Coronary artery (tissue), 2 donors: ENCODE data around the gene GCNT2.

Experiments
- DNase-seq: peaks from one replicate; pipeline ENCODE4 v3.0.0-alpha.2; 2017; ENCODE audit warnings: low spot score
- H3K27ac ChIP-seq, 2 donors: fragments of 200-600 bp; sonication (generic); one replicate each; pipeline ENCODE4 v1.5.1; 2016 to 2019
- H3K4me3 ChIP-seq: fragments of 200-600 bp; sonication (generic); 2 replicates; pipeline ENCODE4 v1.5.1; 2016; ENCODE audit warnings: mild to moderate bottlenecking, moderate library complexity
- CTCF ChIP-seq: fragments of 200-600 bp; sonication (generic); IDR thresholded peaks from one replicate; pipeline ENCODE4 v1.5.1; 2019; ENCODE audit warnings: antibody characterized with exemption

Gene GCNT2

GRCh38 chr6:10556992-10557391 is 35.8 kb downstream of the GCNT2 start:
- no peak for DNase-seq
- no peak for TF ChIP-seq CTCF
- H3K4me3 ChIP-seq = no peak overlapping the region
- no peak overlapping the region for H3K27ac ChIP-seq

GRCh38 chr6:10557913-10558312 is 36.8 kb downstream of the GCNT2 start:
- H3K27ac ChIP-seq = no peak overlapping the region
- no peak for TF ChIP-seq CTCF
- no peak for DNase-seq
- no peak overlapping the region for H3K4me3 ChIP-seq

- H3K4me3 ChIP-seq = no peak overlapping the region
Observed at GRCh38 chr6:10558565-10558964, 37.4 kb downstream of the GCNT2 start.

GRCh38 chr6:10559522-10560152 is 38.5 kb downstream of the GCNT2 start:
- Histone ChIP-seq H3K27ac (no peak overlapping the region), H3K4me3 (no peak overlapping the region)
- no peak for TF ChIP-seq CTCF
- DNase-seq = no peak

More at GRCh38 chr6:10558565-10558964, 37.4 kb downstream of the GCNT2 start:
- TF ChIP-seq CTCF = no peak
- H3K27ac ChIP-seq = no peak overlapping the region
- no peak for DNase-seq

- Histone ChIP-seq H3K27ac (no peak overlapping the region), H3K4me3 (no peak overlapping the region)
- no peak for DNase-seq
- TF ChIP-seq CTCF = no peak
Observed at GRCh38 chr6:10561611-10562199, 40.6 kb downstream of the GCNT2 start.

- no peak for DNase-seq
- no peak overlapping the region for H3K27ac ChIP-seq
- no peak overlapping the region for H3K4me3 ChIP-seq
- TF ChIP-seq CTCF = no peak
Observed at GRCh38 chr6:10564975-10565673, 44.0 kb downstream of the GCNT2 start.

- no peak for DNase-seq
- no peak overlapping the region for H3K4me3 ChIP-seq
- TF ChIP-seq CTCF = no peak
- no peak overlapping the region for H3K27ac ChIP-seq
Observed at GRCh38 chr6:10565913-10566312, 44.8 kb downstream of the GCNT2 start.
